ENCODE results near the gene HGF. TPM values are rescaled to one million over a fixed set of nuclear protein-coding genes. Genes with fewer than 3 reads are reported as not detected.

The HGF gene
- total RNA-seq, 2 experiments from 2014 or later, result not detected

- Mint-ChIP-seq H3K27ac (no peak overlapping the region), H3K27me3 (no peaks in the 10 kb centered on the region), H3K4me1 (ENCODE audit: low read depth) (no peaks in the 10 kb centered on the region), H3K9me3 (no peaks in the 10 kb centered on the region), H3K36me3 (ENCODE audit: low read depth) (no peaks in the 10 kb centered on the region), H3K4me3 (no peak overlapping the region)
- ChIA-PET POLR2A (no interaction called here), CTCF (no interaction called here)
- TF ChIP-seq CTCF (IDR thresholded peaks at IDR 0.05), result no peak
- ATAC-seq (no peak), DNase-seq (no peak)
- intact Hi-C loops (cut with micrococcal nuclease), result no loop called here
Observed at GRCh38 chr7:81761031-81761430, 8.8 kb downstream of the HGF start.

GRCh38 chr7:81754918-81755696 is 14.7 kb downstream of the HGF start:
- Mint-ChIP-seq H3K4me3 (no peak overlapping the region), H3K27me3 (no peaks in the 10 kb centered on the region), H3K9me3 (no peaks in the 10 kb centered on the region), H3K4me1 (ENCODE audit: low read depth) (no peaks in the 10 kb centered on the region), H3K27ac (no peak overlapping the region), H3K36me3 (ENCODE audit: low read depth) (no peaks in the 10 kb centered on the region)
- TF ChIP-seq CTCF (IDR thresholded peaks at IDR 0.05), result no peak
- ChIA-PET CTCF (no interaction called here), POLR2A (no interaction called here)
- ATAC-seq (no peak), DNase-seq (no peak)
- intact Hi-C loops (cut with micrococcal nuclease), result no loop called here

- no peaks in the 10 kb centered on the region for H3K9me3 Mint-ChIP-seq
- POLR2A ChIA-PET, result no interaction called here
- no peak for DNase-seq
- no peaks in the 10 kb centered on the region for H3K36me3 Mint-ChIP-seq (ENCODE audit: low read depth)
- H3K27me3 Mint-ChIP-seq, result no peaks in the 10 kb centered on the region
- CTCF ChIA-PET, result no interaction called here
- no peak overlapping the region for H3K4me3 Mint-ChIP-seq
- no peaks in the 10 kb centered on the region for H3K4me1 Mint-ChIP-seq (ENCODE audit: low read depth)
- no peak overlapping the region for H3K27ac Mint-ChIP-seq
- intact Hi-C loops (cut with micrococcal nuclease), result no loop called here
- no peak for TF ChIP-seq CTCF (IDR thresholded peaks at IDR 0.05)
- ATAC-seq, result no peak
Observed at GRCh38 chr7:81753392-81753791, 16.5 kb downstream of the HGF start.

GRCh38 chr7:81752318-81752714 is 17.5 kb downstream of the HGF start:
- Mint-ChIP-seq H3K4me3 (no peak overlapping the region), H3K9me3 (no peaks in the 10 kb centered on the region), H3K27me3 (no peaks in the 10 kb centered on the region), H3K27ac (no peak overlapping the region), H3K36me3 (ENCODE audit: low read depth) (no peaks in the 10 kb centered on the region), H3K4me1 (ENCODE audit: low read depth) (no peaks in the 10 kb centered on the region)
- POLR2A ChIA-PET, result no interaction called here
- intact Hi-C loops (cut with micrococcal nuclease), result no loop called here
- CTCF ChIA-PET, result no interaction called here
- no peak for DNase-seq
- ATAC-seq, result no peak
- TF ChIP-seq CTCF (IDR thresholded peaks at IDR 0.05), result no peak

- intact Hi-C loops (cut with micrococcal nuclease), result no loop called here
- no peaks in the 10 kb centered on the region for H3K4me1 Mint-ChIP-seq (ENCODE audit: low read depth)
- no peaks in the 10 kb centered on the region for H3K9me3 Mint-ChIP-seq
- H3K27me3 Mint-ChIP-seq, result no peaks in the 10 kb centered on the region
- H3K27ac Mint-ChIP-seq, result no peak overlapping the region
- no peak for TF ChIP-seq CTCF (IDR thresholded peaks at IDR 0.05)
- no peak for ATAC-seq
- no peaks in the 10 kb centered on the region for H3K36me3 Mint-ChIP-seq (ENCODE audit: low read depth)
- CTCF ChIA-PET, result no interaction called here
- POLR2A ChIA-PET, result no interaction called here
- DNase-seq, result no peak
- H3K4me3 Mint-ChIP-seq, result no peak overlapping the region
Observed at GRCh38 chr7:81751619-81752317, 18.1 kb downstream of the HGF start.

Data from activated CD8-positive, alpha-beta T cell treated with anti-CD3 and anti-CD28 coated beads for 36 hours (primary cell).